NCI-H146 treated with DMSO at 0.1 percent for 48 hours (cell line): ENCODE data around the gene DHRS7B.

Experiments
- DNase-seq: peaks from one replicate; lab custom pipeline; 2025; ENCODE audit not compliant: unreplicated experiment; lab: John Stamatoyannopoulos, UW

The DHRS7B gene

GRCh38 chr17:21233581-21234347 is 107.0 kb downstream of the DHRS7B start:
- no peak for DNase-seq

DNA sequence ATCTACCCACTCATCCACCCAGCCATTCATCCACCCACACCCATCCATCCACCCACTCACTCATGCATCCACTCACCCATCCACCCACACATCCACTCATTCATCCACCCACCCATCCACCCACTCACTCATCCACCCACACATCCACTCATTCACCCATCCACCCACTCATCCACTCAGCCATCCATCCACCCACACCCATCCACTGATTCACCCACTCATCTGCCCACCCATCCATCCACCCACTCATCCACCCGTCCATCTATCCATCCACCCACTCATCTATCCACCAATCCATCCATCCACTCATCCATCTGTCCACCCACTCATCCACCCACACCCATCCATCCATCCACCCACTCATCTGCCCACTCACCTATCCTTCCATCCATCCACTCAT is 109.2 kb downstream of the DHRS7B start:
- no peak for DNase-seq

GRCh38 chr17:21239680-21240368 is 113.1 kb downstream of the DHRS7B start:
- DNase-seq = no peak

- DNase-seq = no peak
These were observed 113.7 kb downstream of the DHRS7B start for GRCh38 chr17:21240369-21241055.
